GM19328 (cell line): ENCODE measurements around the gene S100A9.
"Not testable (repeated sequence)": the region's sequence is repeated elsewhere in the genome, so short reads cannot be mapped to it uniquely, and the experiment has no call there.

Source experiments
- ATAC-seq: cut with Tn5 transposase; IDR thresholded peaks from one replicate; pipeline ENCODE4 v1.9.1; 2021; ENCODE audit warnings: mild to moderate bottlenecking, moderate library complexity; ENCODE audit not compliant: unreplicated experiment

Gene S100A9

DNA sequence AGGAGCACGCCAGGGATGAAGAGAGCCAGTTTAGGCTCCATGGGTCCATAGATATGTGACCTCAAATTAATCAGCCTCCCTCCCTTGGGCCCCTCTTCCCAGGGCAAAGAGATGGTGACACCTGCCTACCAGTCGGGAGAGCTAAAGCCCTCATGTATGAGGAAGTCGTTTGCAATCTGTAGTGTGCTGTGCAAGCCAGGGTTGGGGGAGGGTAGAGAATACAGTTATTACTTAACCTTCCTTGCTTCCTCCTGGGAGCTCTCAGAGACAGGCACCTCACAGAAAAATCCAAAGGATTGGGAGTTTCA is 13.0 kb upstream of the S100A9 start:
- ATAC-seq: no peak

DNA sequence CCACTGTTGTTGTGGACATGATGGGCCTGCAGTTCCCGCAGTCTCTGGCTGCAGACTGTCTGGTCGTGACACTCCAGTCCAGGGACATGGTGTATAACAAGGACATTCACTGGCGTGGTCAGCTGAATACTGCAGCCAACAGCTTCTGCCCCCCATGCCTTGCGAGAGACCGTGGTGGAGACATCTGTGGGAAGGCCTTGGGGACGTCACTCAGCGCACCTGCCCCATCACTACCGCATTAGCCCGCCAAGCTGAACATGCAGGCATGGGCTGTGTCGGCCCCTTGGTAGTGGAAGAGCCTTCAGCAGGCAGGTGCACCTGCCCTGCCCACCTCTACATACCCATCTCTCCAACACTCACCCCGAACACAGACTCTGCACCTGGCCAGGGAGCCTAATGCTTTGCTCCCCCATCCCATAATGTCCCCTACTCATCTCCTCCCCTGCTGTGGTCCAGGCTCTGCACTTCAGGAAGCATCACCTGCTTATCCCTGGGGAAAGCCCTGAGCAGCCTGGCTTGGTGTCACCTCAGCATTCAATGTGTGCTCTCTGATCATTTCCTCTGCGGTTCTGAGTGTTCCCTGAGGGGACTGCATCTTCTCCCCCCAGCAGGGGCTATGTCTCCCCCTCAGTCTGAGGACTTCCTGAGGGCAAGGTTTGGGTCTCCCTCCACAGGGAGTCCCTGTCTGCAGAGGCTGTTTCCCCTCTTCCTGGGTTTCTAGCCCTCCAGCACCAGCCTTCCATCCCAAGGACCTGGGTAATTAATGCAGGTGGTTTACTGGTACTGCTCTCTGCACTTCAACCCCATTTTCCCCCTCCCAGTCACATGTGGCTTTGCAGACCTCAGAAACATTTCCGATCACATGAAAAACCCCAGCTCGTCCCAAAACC is 12.2 kb upstream of the S100A9 start:
- no peak for ATAC-seq

DNA sequence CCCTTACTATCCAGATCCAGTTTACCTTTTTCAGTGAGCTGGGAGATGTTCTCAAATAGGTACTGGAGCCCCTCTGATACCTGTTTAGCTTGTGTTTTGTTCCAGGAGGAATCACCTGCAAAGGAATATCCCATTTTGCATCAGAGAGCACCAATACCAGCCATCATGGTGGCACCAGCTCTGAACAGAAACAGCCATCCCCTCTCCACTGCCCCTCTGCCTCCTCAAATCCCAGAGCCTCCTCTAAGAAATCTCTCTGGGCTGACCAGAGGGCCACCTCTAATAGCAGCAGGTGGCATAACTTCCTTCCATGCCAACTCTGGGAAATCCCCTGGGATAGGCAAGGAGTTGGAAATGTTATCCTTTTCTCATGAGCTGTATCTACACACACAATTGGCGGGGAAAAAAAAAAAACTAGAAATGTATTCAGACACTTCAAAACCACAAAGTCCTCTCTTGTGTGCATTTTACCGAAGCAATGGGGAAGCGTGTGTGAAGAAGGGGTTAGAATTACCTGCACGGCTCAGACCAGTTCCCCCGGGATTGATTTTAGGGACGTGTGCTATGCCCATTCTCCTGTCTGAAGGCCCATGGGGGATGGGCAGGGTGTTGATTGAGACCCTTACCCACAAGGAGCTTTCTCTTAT is 11.5 kb upstream of the S100A9 start:
- ATAC-seq: no peak

DNA sequence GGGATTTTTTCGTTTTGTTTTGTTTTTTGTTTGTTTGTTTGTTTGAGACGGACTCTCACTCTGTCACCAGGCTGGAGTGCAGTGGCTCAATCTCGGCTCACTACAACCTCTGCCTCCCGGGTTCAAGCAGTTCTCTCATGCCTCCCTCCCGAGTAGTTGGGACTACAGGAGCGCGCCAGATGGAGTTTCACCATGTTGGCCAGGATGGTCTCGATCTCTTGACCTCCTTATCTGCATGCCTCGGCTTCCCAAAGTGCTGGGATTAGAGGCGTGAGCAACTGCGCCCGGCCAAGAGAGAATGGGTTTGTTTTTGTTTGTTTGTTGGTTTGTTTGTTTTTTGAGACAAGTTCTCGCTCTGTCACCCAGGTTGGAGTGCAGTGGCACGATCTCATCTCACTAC is 10.6 kb upstream of the S100A9 start:
- not testable (repeated sequence) for ATAC-seq

DNA sequence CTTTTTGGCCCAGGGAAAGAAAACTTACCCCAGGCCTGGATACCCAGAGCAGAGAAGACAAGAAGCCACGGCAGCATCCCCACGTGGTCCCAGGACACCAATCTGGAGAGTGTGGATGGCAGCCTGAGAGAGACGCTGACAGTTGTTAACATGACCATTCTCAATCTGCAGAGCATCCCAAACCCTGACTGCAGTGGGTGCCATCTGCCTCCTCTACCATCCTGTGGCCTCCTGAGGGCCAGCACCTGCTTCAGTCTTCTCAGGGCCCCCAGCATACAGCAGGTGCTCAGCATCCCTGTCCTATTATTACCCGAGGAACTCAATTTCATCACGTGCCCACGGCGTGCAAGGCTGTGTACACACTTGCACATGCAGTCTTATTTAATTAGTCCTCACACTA is 9.8 kb upstream of the S100A9 start:
- ATAC-seq: no peak

DNA sequence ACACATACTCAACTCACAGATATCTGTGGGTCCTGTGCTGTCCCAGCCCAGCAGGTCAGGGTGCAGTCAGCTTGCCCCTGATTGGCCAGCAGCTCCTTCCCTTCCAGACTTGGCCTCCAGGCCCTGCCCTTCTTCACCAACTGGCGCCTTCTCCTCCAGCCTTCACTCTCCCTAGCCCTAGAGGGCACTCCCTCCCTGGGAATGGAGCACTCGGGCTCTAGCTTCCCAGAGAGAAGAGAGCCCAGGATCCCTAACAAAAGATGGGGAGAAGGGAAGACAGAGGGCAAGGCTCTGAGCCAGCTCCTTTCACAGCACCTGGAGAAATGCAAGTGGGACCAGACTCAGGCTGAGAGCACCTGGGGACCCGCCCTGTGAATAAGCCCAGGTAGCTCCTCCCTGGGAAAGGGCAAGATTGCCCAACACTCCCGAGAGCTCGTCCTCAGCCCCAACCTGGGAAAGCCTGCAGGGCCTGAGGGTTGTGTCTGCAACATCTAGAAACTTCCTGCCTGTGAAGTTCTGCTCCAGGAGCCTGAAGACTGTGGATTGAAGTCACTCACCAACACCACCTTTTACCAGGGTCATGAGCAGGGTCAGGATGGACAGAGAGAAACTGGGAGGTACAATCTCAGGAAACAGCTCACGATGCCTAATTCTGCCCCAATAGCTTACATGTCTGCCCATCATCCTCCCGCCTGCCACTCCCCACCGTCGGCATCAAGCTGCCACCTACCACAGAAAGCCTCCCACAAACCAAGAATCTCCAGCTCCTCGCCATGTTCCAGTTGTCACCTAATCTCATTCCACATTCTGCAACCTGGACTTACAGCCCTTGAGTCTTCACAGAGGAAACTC is 8.9 kb upstream of the S100A9 start, which contains the start of gene PGLYRP4:
TSS of gene PGLYRP4 (minus strand) at position 331 of the 852 bp plus-strand sequence. CDS start 909 bp downstream, outside the sequence.
- no peak for ATAC-seq

DNA sequence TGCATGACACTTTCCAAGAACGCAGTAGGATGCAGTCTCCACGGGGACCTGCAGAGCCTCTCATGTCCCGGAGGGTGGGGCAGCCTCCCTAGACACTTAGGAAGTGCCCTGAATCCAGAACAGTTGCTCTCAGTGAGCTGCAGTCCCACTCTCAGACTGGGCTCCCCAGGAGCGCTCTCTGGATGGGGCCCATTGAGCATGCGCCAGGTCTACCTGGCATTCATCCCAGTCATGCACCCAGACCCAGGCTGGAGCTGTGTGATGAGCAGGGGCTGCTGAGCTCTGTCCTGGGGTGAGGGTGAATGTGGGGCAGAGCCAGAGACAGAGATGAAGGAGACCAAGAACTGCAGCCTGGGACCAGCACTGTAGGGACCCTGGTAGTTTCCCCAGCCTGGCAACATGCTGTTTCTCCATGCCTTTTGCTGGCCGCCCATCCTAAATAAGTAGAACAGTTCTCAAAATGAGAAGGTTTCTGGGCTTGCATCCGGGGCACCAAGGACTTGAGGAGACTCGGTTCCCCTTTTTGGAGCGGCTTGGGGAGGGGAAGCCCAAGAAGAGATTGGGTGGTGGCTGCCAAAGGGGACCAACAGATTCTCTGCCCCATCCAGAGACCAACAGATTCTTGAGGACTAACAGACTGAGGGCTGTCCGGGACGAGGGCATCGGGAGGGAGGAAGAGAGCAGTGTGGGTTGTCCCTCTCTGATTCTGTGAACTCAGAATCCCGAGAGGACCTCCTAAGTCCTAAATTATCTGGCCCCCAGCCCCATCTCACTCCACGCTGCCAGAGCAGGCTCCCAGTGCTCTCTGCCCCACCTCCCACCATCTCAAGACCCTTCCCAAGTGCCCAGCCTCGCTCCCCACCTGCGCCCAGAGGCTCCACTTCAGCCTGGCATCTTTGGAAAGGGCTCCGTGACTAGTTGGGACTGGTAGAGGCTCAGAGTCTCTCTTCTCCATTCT is 8.0 kb upstream of the S100A9 start:
- no peak for ATAC-seq

DNA sequence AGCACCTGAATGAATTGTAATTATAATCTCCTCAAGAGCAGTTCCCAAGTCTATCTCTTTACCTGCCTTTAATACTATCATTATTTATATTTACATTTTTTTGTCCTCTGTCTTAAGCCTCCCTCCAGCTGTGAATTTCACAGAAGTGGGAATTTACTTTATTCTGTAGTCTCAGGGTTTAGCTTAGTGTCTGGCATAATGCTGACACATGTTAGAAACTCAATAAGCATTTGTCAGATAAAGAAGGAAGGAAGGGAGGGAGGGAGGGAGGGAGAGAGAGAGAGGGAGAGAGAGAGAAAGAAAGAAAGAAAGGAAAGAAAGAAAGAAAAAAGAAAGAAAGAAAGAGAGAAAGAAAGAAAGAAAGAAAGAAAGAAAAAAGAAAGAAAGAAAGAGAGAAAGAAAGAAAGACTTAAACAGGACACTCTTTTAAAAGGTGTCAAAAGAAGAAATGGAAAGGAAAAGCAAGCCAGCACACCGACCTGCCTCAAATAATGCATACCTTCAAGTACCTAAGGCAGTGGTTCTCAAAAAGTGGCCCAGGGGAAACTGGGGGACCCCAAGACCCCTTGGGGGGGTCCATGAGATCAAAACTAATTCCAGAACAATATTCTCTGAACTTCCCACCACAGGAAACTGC is 7.2 kb upstream of the S100A9 start:
- no peak for ATAC-seq

DNA sequence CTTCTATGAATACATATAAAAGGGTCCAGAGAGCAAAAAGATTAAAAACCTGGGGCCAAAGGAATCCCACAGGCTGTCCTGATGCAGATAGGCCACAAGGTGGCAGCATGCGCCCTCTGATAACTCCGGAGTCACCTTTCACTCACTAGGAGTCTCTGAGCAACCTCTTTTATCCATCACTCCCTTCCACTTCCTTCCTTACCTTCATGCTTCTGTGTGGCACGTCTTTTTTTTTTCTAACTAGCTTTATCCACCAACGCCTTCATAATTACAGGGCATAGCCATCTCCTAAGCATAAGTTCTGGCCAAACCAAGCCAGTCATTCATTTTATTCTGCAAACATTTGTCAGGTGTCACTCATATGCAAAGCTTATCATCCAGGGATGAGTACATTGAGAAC is 5.1 kb upstream of the S100A9 start:
- ATAC-seq: no peak

DNA sequence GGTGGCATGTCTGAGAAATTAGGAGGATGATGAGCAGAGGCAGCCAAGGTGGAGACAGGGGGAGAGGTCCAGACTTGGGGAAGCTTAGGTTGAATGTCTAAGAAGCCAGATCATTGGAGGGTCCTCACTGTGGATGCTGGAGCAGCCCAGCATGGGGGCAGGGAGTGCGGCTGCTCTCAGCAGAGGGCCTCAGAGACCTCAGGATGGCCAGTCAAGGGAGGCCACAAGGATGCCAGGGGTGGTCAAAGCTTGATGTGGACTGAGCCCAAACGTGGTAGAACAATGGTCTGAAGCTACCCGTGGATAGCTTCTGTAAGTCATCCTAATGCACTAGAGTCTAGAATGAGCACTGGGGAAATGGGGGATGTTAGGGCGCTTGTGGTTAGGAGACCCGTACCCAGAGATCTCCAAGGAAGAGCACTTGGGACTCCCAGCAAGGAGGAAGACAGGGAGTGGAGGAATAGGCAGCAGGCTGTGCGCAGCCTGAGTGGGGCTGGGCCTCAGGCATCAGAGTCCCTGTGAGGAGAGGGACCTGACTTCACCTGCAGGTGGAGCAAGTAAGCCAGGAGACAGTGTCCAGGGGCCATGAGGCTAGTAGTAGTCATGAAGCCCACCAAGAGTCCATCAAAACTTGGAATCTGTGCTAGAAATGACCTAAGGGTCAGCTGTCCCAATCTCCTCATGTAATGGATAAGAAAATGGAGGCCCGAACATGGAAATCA is 4.3 kb upstream of the S100A9 start:
- ATAC-seq: no peak

DNA sequence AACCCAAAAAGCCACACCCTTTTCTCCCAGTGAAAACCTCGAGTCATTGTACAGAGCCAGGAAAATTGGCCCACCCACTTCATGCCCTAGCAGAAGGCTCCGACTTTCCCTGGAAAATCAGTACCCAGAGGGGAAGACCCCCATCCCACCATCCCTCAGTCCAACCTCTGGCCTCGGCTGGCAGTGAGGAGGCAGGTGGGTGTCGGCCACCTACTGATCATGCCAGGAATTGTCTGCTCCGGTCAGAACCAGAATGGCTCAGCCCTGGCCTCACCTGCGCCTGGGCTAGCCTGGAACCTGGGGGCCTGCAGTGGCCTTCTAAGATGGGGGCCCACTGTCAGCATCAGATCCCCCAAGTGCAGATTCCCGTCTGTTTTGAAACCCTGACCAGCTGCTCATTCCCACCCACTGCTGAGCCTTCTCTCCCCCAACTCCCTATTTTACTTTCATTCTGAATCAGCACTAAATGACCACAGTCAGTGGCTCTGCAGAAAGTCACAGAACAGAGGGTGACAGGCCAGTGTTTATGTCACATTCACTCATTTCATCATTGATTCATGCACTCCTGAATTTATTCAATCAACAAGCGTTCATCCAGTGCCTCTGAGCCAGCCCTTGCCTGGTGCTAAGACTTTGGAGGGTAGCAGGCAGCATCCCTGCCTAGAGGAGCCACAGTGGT is 3.0 kb upstream of the S100A9 start:
- no peak for ATAC-seq

DNA sequence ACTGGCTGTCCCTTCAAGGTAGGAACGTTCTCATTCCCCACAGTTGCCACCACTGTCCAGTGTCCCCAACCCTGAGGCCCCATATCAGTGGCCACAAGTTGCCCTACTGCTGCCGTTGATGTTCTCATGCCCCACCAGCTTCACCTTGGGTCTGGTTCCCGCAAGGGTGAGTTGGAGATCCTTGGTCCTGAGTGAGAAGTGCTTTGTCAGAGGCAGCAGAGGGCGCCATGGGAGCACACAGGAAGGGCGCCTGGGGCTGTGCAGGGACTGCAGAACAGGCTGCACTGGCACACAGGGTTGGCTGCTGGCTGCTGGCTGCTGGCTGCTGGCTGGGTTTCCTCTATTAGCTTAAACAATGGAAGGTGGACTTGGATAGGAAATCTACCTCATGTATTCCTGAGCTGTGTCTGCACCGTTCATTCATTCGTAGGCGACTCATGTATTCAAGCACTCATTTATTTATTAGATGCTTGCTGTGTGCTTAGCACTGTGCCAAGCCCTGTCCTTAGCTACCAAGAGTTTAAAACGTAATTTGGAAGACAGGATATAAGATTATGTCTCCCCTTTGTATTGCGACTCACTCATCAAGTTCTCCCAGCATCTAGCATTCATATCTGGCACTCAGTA is 2.1 kb upstream of the S100A9 start:
- no peak for ATAC-seq

DNA sequence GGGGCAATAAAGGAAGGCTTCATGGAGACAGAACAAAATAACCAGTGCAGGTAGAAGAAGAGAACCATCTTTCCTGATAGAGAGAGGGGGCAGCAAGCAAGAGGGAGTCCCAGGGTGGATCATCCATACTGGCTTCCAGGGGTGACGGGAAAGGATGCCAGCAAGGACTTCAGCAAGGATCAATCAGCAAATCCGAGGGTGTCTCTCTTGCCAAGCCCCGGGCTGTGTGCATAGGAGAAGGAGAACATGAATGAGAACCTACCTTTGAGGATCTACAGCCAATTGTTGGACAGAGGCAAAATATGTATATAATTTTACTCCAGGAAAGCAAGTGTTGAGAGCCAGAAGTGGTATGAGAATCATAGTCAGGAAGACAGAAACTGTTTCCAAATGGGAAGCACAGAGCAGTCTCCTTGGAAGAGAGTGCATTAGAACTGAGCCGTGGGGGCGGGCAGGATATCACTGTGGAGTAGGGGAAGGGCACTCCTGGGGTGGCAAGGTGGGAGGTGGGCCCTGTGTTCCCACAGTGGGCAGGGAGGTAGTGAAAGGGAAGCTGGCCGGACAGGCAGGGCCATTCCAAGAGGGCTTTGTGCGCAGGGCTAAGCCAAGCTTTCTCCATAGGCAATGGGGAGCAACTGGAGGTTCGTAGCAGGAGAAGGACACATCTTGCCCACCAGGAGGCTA is 1.1 kb upstream of the S100A9 start:
- ATAC-seq: no peak

DNA sequence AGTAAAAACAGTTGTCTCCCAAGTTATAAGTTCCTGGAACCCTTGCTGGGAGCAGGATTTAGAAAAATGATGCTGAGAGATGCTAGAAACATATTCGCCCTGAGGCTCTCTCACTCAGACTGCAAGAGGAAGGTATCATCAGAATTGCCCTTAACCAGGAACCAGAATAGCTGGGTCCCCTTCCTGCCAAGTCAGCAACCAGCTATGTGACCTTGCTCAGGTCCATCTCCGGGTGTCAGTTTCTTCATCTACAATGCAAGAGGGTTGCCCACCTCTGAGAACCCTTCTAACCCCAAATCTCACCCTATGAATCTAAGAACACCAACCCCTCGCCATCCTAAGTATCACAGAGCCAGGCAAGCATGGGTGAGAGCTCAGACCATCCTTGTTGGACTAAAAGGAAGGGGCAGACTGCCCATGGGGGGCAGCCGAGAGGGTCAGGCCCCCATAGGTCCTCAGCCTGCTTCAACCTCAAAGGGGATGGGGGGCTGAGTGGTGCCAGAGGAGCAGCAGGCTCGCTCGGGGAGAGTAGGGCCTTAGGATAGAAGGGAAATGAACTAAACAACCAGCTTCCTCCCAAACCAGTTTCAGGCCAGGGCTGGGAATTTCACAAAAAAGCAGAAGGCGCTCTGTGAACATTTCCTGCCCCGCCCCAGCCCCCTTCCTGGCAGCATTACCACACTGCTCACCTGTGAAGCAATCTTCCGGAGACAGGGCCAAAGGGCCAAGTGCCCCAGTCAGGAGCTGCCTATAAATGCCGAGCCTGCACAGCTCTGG is 390 bp upstream of the S100A9 start:
- no peak for ATAC-seq

DNA sequence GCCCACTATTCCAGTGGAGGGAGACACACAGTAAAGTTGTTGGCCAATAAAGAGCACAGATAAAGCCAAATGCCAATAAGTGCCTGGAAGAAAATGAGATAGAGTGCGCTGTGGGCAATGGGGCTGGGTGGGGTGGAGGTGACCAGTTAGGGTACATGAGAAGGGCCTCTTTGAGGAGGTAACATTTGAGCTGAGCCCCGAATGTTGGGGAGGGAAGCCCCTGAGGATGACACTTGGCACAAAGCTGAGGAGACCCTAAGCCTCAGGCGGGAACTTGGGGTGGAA is 979 bp downstream of the S100A9 start:
- ATAC-seq: no peak

DNA sequence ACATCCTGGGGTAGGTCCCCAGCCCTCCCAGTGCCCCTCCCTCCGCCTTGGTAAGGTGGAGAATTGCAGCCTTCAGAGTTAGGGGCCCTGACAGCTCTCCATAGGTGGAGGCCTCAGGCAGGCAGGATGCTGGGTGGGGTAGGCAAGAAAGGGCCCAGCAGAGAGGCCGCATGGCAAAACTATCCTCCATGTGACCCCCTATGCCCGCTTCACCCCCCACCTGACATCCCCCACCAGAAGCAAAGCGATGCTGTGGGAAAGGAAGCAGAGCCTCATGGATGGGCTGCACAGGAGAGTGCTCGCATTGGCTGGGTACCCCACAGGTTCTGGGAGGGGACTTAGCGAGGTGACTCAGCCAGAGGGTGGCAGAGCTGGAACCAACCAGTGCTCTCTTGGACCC is 1.6 kb downstream of the S100A9 start:
- ATAC-seq: no peak

DNA sequence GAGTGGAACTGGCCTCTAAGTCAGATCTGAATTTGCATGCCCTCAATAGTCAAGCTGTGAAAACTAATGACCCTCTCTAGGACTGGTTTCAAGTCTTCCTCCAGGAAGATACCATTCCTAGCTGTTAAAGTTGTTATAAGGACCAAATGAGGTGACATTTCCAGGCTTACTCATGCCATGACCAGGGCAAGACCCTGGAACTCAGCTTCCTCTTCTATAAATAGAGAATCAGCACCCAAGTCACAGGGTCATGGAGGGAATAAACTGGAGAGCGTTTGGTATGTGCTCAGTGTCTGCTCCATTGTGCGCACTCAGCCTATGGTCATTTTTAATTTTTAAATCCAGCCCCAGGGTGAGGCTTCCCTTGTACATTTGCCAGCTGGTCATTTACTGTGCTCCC is 2.5 kb downstream of the S100A9 start:
- ATAC-seq: no peak
